ENCODE measurements around the gene PRKAR1A.

Gene PRKAR1A

GRCh38 chr17:68565661-68566441, 53.6 kb downstream of the PRKAR1A start:
- peaks cover 61% of the 10 kb centered on the region for H3K27me3 ChIP-seq
- H3K27ac ChIP-seq, result no peak overlapping the region
- no peaks in the 10 kb centered on the region for H3K9me3 ChIP-seq
- H3K4me1 ChIP-seq (ENCODE audit: control insufficient read depth in 1 of 2, insufficient read depth in 1 of 2, low read depth in 1 of 2, low read length in 1 of 2), result no peaks in the 10 kb centered on the region
- no peak overlapping the region for H3K4me3 ChIP-seq (ENCODE audit: low read depth in 1 of 2, low read length in 1 of 2)
- no peaks in the 10 kb centered on the region for H3K36me3 ChIP-seq
- TF ChIP-seq, protein P1, sequence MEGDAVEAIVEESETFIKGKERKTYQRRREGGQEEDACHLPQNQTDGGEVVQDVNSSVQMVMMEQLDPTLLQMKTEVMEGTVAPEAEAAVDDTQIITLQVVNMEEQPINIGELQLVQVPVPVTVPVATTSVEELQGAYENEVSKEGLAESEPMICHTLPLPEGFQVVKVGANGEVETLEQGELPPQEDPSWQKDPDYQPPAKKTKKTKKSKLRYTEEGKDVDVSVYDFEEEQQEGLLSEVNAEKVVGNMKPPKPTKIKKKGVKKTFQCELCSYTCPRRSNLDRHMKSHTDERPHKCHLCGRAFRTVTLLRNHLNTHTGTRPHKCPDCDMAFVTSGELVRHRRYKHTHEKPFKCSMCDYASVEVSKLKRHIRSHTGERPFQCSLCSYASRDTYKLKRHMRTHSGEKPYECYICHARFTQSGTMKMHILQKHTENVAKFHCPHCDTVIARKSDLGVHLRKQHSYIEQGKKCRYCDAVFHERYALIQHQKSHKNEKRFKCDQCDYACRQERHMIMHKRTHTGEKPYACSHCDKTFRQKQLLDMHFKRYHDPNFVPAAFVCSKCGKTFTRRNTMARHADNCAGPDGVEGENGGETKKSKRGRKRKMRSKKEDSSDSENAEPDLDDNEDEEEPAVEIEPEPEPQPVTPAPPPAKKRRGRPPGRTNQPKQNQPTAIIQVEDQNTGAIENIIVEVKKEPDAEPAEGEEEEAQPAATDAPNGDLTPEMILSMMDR (IDR thresholded peaks at IDR 0.05), result no peak

GRCh38 chr17:68566442-68566738, 54.2 kb downstream of the PRKAR1A start:
- no peak overlapping the region for H3K27ac ChIP-seq
- TF ChIP-seq, protein P1 (IDR thresholded peaks at IDR 0.05), result no peak
- no peaks in the 10 kb centered on the region for H3K36me3 ChIP-seq
- no peaks in the 10 kb centered on the region for H3K4me1 ChIP-seq (ENCODE audit: control insufficient read depth in 1 of 2, insufficient read depth in 1 of 2, low read depth in 1 of 2, low read length in 1 of 2)
- H3K9me3 ChIP-seq, result no peaks in the 10 kb centered on the region
- H3K4me3 ChIP-seq (ENCODE audit: low read depth in 1 of 2, low read length in 1 of 2), result no peak overlapping the region
- peaks cover 65% of the 10 kb centered on the region for H3K27me3 ChIP-seq

- TF ChIP-seq, protein P1 (IDR thresholded peaks at IDR 0.05), result no peak
- no peaks in the 10 kb centered on the region for H3K9me3 ChIP-seq
- no peaks in the 10 kb centered on the region for H3K36me3 ChIP-seq
- H3K27ac ChIP-seq, result no peak overlapping the region
- peaks cover 67% of the 10 kb centered on the region for H3K27me3 ChIP-seq
- H3K4me1 ChIP-seq (ENCODE audit: control insufficient read depth in 1 of 2, insufficient read depth in 1 of 2, low read depth in 1 of 2, low read length in 1 of 2), result no peaks in the 10 kb centered on the region
- no peak overlapping the region for H3K4me3 ChIP-seq (ENCODE audit: low read depth in 1 of 2, low read length in 1 of 2)
Observed at GRCh38 chr17:68567035-68567434, 54.8 kb downstream of the PRKAR1A start.

- Histone ChIP-seq H3K27ac (no peak overlapping the region), H3K4me3 (ENCODE audit: low read depth in 1 of 2, low read length in 1 of 2) (no peak overlapping the region), H3K27me3 (peaks cover 69% of the 10 kb centered on the region), H3K4me1 (ENCODE audit: control insufficient read depth in 1 of 2, insufficient read depth in 1 of 2, low read depth in 1 of 2, low read length in 1 of 2) (no peaks in the 10 kb centered on the region), H3K36me3 (no peaks in the 10 kb centered on the region), H3K9me3 (no peaks in the 10 kb centered on the region)
- TF ChIP-seq, protein P1 (IDR thresholded peaks at IDR 0.05), result no peak
Observed at GRCh38 chr17:68567581-68567980, 55.4 kb downstream of the PRKAR1A start.

DNA sequence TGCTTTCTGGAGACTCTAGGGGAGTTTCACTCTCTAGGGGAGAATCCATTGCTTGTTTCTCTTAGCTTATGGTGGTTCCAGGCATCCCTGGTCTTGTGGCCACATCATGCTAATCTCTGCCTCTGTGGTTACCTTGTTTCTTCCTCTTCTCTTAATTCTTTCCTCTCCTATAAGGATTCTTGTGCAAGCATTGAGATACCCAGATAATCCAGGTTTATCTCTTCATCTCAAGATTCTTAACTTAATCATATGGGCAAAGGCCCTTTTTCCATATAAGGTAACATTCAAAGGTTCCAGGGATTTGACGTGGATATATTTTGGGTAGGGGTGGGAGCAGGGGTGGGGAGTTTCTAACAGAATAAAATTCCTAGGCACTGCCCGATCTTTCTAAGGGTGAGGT, 56.4 kb downstream of the PRKAR1A start:
- Histone ChIP-seq H3K27me3 (peaks cover 68% of the 10 kb centered on the region), H3K4me3 (ENCODE audit: low read depth in 1 of 2, low read length in 1 of 2) (no peak overlapping the region)
- TF ChIP-seq, protein P1 (IDR thresholded peaks at IDR 0.05), result no peak

More for the DNA sequence above, 56.4 kb downstream of the PRKAR1A start:
- Histone ChIP-seq H3K9me3 (no peaks in the 10 kb centered on the region), H3K27ac (no peak overlapping the region), H3K36me3 (no peaks in the 10 kb centered on the region), H3K4me1 (ENCODE audit: control insufficient read depth in 1 of 2, insufficient read depth in 1 of 2, low read depth in 1 of 2, low read length in 1 of 2) (no peaks in the 10 kb centered on the region)
